NT2/D1 (cell line): ENCODE results near the gene ZYG11B.

ENCODE experiments used
- YY1 ChIP-seq: IDR thresholded peaks from 2 replicates; pipeline ENCODE4 v1.6.1; 2011; ENCODE audit not compliant: insufficient read length, insufficient read depth
- ZNF274 ChIP-seq: IDR thresholded peaks from 2 replicates; pipeline ENCODE4 v1.6.1; 2011; ENCODE audit warnings: mild to moderate bottlenecking, low read depth, low read length

DNA sequence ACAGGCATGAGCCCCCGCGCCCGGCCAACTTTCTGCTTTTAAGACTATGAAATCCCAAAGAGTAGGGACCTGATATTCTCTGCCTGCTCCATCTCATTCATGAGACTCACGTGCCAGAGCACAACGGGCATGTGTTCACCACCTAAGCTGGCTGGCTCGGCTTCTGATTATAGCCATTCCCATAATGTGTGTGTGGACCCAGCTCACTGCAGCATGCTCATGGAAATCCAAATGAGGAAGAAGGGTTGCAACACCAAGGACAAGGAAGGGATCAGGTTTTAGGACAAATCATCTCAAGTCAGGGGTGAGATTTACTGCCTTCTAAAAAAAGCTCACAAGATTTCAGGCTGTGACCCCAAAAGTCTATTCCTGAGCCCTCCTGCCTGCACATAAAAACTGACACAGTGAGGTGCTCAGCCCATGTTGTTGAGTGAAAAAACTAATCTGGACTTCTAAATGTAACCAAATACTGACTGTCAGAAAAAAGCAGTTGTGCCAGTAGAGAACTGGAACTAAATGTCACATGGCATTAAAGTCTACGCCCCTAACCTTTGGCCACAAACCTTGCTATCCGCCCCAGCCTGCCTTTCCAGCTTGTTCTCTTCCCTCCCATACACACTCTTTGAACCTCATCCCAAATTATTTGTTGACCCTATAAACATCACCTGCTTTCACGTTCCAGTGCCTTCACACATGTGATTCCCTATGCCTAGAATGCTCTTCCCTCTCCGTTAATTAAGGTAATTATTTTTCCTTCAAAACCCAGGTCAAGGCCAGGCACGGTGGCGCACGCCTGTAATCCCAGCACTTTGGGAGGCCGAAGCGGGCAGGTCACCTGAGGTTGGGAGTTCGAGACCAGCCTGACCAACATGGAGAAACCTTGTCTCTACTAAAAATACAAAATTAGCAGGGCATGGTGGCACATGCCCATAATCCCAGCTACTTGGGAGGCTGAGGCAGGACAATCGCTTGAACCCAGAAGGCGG, 19.0 kb upstream of the ZYG11B start:
- TF ChIP-seq ZNF274 (no peak), YY1 (no peak)
